ENCODE measurements around the gene PHF19.

- TF ChIP-seq, protein P1, sequence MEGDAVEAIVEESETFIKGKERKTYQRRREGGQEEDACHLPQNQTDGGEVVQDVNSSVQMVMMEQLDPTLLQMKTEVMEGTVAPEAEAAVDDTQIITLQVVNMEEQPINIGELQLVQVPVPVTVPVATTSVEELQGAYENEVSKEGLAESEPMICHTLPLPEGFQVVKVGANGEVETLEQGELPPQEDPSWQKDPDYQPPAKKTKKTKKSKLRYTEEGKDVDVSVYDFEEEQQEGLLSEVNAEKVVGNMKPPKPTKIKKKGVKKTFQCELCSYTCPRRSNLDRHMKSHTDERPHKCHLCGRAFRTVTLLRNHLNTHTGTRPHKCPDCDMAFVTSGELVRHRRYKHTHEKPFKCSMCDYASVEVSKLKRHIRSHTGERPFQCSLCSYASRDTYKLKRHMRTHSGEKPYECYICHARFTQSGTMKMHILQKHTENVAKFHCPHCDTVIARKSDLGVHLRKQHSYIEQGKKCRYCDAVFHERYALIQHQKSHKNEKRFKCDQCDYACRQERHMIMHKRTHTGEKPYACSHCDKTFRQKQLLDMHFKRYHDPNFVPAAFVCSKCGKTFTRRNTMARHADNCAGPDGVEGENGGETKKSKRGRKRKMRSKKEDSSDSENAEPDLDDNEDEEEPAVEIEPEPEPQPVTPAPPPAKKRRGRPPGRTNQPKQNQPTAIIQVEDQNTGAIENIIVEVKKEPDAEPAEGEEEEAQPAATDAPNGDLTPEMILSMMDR (IDR thresholded peaks at IDR 0.05) = no peak
- TF ChIP-seq POLR2A (IDR thresholded peaks at IDR 0.05) = no peak
- TF ChIP-seq EP300 (IDR thresholded peaks at IDR 0.05) = no peak
Observed at GRCh38 chr9:120914396-120914795, 37.4 kb upstream of the PHF19 start.
